22Rv1 (cell line): ENCODE measurements around the gene DNAJC10.

ENCODE experiments used
- CTCF ChIP-seq: fragments of 450-650 bp; IDR thresholded peaks from 2 replicates; pipeline ENCODE4 v1.5.1; 2017; ENCODE audit warnings: mild to moderate bottlenecking
- ZFX ChIP-seq: fragments of 450-650 bp; IDR thresholded peaks from 2 replicates; pipeline ENCODE4 v1.6.1; 2017; ENCODE audit warnings: antibody characterized with exemption, borderline replicate concordance

- TF ChIP-seq CTCF (no peak), ZFX (no peak)
These were observed 102.4 kb downstream of the DNAJC10 start for GRCh38 chr2:182818501-182818900.
